ENCODE data around the gene TNS3. TPM values are rescaled to one million over a fixed set of nuclear protein-coding genes. Genes with fewer than 3 reads are reported as not detected.

The TNS3 gene
- total RNA-seq, 4 donors from 2014 or later = 70.9 to 112 (median 98.6) TPM

DNA sequence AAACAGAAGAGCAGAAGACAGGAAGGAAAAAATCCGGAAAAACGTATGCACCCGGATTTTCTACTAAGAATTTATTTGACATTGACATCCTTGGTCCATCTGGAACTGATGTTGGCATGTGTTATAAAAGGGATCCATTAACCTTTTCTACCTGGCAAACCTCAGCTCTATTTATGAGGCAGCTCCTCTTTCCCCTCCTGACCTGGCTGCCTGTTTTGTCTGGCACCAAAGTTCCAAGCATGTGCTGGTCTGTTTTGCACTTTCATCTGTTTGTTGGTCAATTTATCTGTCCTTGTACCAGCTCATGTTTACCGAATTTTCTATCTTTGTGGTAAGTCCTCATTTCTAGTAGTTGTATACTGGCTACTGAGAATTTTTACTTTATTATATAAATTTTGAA lies 258.0 kb downstream of the TNS3 start:
- ATAC-seq (ENCODE audit: low FRiP score) = no peak
- TF ChIP-seq, protein P1, sequence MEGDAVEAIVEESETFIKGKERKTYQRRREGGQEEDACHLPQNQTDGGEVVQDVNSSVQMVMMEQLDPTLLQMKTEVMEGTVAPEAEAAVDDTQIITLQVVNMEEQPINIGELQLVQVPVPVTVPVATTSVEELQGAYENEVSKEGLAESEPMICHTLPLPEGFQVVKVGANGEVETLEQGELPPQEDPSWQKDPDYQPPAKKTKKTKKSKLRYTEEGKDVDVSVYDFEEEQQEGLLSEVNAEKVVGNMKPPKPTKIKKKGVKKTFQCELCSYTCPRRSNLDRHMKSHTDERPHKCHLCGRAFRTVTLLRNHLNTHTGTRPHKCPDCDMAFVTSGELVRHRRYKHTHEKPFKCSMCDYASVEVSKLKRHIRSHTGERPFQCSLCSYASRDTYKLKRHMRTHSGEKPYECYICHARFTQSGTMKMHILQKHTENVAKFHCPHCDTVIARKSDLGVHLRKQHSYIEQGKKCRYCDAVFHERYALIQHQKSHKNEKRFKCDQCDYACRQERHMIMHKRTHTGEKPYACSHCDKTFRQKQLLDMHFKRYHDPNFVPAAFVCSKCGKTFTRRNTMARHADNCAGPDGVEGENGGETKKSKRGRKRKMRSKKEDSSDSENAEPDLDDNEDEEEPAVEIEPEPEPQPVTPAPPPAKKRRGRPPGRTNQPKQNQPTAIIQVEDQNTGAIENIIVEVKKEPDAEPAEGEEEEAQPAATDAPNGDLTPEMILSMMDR (IDR thresholded peaks at IDR 0.05) = no peak
- DNase-seq (ENCODE audit: low spot score) = no peak

DNA sequence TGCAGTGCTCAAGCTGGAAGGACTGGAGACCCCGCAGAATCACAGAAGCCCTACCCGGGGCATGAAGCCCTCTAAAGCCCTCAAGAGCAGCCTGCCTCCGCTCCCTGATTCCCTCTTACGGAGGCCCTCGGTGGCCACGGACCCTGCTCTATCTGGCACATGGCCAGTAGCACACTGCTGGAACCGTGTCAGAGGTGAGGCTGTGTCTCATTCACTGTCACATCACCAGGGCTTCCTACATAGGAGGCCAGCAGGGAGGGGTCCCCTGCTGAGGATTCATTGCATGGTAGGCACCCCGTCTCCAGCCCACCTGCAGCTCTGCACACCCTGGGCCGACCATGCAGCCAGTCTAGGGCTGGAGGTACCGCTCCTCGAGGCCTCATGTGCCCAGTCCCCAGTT lies 259.2 kb downstream of the TNS3 start:
- ATAC-seq (ENCODE audit: low FRiP score) (no peak), DNase-seq (ENCODE audit: low spot score) (no peak)
- TF ChIP-seq, protein P1 (IDR thresholded peaks at IDR 0.05) = no peak

- DNase-seq (ENCODE audit: low spot score) (no peak), ATAC-seq (ENCODE audit: low FRiP score) (no peak)
- TF ChIP-seq, protein P1 (IDR thresholded peaks at IDR 0.05) = no peak
Observed at GRCh38 chr7:47320296-47320695, 261.6 kb downstream of the TNS3 start.

DNA sequence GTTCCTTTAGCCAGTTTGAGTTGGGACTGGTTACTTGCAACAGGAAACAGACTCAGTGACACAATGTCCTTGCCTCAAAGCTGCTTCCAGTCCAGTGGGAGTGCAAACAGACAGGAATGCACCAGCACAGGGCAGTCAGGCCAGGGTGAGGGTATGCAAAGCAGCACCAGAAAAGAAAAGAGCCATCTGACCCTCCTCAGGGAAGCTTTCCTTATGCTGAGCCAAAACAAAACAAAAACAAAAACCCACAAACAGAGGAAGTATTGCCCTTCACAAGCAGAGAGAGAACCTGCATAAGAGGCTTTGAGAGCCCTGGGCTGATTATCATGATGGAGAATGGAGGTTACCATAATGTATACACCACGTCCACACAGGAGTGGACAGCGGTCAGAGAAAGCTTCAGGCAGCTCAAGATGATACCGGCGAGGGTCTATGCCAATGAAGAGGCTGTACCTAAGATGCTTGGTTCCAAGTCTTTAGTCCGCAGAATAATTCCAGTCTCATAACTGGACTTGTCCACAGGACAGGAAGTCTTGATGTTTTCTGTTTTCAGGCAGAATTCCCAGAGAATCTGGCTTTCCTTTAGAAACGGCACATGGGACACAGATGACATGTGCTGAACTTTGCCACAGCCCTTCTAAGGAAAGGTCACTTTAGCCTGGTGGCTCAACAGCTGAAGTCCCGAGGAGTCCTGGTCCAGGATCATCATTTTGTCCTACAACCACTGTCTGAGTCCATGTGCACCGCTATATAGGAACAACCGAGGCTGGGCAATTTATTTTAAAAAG lies 263.3 kb downstream of the TNS3 start:
- ATAC-seq (ENCODE audit: low FRiP score) (no peak), DNase-seq (ENCODE audit: low spot score) (no peak)
- TF ChIP-seq, protein P1 (IDR thresholded peaks at IDR 0.05) = no peak

- no peak for DNase-seq (ENCODE audit: low spot score)
- TF ChIP-seq, protein P1 (IDR thresholded peaks at IDR 0.05) = no peak
- no peak for ATAC-seq (ENCODE audit: low FRiP score)
Observed at GRCh38 chr7:47317487-47317886, 264.4 kb downstream of the TNS3 start.

DNA sequence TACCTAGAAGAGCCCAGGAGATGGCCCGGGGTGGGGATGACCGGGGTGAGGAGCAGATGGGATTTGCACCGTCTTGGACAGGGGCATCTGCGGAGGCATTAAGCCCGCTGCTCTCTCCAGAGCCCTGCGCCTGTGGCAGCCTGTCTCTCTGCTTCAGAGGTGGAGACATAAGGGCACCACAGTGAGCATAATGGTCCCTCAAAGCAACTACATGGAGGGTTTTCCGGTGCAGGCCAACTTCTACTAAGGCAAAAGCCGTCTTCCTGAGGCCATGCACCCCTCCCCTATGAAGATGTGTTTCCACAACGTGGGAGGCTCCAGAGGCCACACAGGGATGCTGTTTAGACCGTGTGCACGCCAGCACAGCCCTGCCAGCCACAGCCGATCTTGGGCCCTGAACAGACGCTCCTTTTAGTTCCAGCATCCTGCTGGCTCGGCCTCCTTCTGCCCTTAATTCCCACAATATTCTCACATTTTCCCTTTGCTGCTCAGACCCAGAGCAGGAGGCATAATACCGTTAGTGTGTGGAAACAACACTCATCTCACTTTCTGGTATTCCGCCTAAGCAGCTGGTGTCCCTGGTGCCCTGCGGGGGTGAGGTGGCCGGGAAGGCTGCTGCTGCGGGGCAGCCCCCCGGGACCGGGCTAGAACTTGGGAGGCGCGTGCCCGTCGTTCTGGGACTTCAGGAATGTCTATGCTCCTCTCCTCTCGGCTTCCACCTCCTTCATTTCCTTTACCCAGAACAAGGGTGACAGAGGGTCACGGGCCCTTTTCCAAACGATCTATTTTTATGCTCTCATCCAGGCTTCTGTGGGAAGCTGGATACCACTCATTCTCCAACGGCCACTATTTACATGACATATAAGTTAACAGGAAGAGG lies 266.9 kb downstream of the TNS3 start:
- no peak for DNase-seq (ENCODE audit: low spot score)

More for the DNA sequence above, 266.9 kb downstream of the TNS3 start:
- ATAC-seq (ENCODE audit: low FRiP score) = no peak
- TF ChIP-seq, protein P1 (IDR thresholded peaks at IDR 0.05) = no peak

Data from omental fat pad (tissue), 4 donors.